ENCODE measurements around the gene NPC1L1. TPM values are rescaled to one million over a fixed set of nuclear protein-coding genes. Genes with fewer than 3 reads are reported as not detected.

NPC1L1 gene
- total and polyA plus RNA-seq, 10 of the 15 experiments (the other 5 are each of a cell fraction or from before 2014, with no cell fraction given), result 0.01 to 0.90 TPM; not detected in 8

- TF ChIP-seq NFXL1 (IDR thresholded peaks at IDR 0.05; ENCODE audit: borderline replicate concordance), result no peak
- TF ChIP-seq HCFC1 (IDR thresholded peaks at IDR 0.05; ENCODE audit: low read length), result peak; percentile 79
- TF ChIP-seq SIN3A (IDR thresholded peaks at IDR 0.05; ENCODE audit: low read depth, low read length), result peak; percentile 91
- no peak for TF ChIP-seq IRF5 (IDR thresholded peaks at IDR 0.05; ENCODE audit: borderline replicate concordance)
- no peak for TF ChIP-seq STAT3 (IDR thresholded peaks at IDR 0.05; ENCODE audit: low read depth, low read length)
- TF ChIP-seq SP1 (IDR thresholded peaks at IDR 0.05; ENCODE audit: low read depth, low read length), result no peak
- TF ChIP-seq TCF3 (IDR thresholded peaks at IDR 0.05; ENCODE audit: borderline replicate concordance, insufficient read depth, low read depth, low read length), result 0 out of 2 replicates have a peak, but pooled peaks have one; percentile 45
- TF ChIP-seq MAX (IDR thresholded peaks at IDR 0.05; ENCODE audit: low read depth, low read length), result peak; percentile 66; the same call in 1 of the 2 replicates
- peak; percentile 36; the same call in 1 of the 3 replicates for TF ChIP-seq POU2F2 (IDR thresholded peaks at IDR 0.05; ENCODE audit: borderline replicate concordance, low read depth, low read length)
- no peak for TF ChIP-seq CEBPZ (IDR thresholded peaks at IDR 0.05; ENCODE audit: low read depth, low read length)
- no peak for TF ChIP-seq ZSCAN29 (IDR thresholded peaks at IDR 0.05)
- TF ChIP-seq GABPA (IDR thresholded peaks at IDR 0.05; ENCODE audit: low read depth), result peak; percentile 97
- TF ChIP-seq NRF1 (conservative IDR thresholded peaks at IDR 0.05; ENCODE audit: low read depth, low read length), result no peak
- TF ChIP-seq MTA3 (IDR thresholded peaks at IDR 0.05; ENCODE audit: borderline replicate concordance, low read length), result no peak
- peak; percentile 65 for TF ChIP-seq CREB1 (IDR thresholded peaks at IDR 0.05; ENCODE audit: low read depth)
- no peak for TF ChIP-seq ETV6 (conservative IDR thresholded peaks at IDR 0.05 in 1 of 2, IDR thresholded peaks at IDR 0.05 in 1 of 2; ENCODE audit: borderline replicate concordance in 1 of 2, low read depth in 1 of 2)
- TF ChIP-seq ZNF274 (IDR thresholded peaks at IDR 0.05; ENCODE audit: insufficient read depth, insufficient read length), result no peak
- TF ChIP-seq NBN (IDR thresholded peaks at IDR 0.05), result no peak
- no peak; the same call in 1 of the 2 replicates for TF ChIP-seq ZNF687 (IDR thresholded peaks at IDR 0.05)
- TF ChIP-seq NFIC (IDR thresholded peaks at IDR 0.05; ENCODE audit: low read depth, low read length), result peak; percentile 36; the same call in 1 of the 2 replicates
- no peak for TF ChIP-seq ZBED1 (IDR thresholded peaks at IDR 0.05; ENCODE audit: borderline replicate concordance)
- TF ChIP-seq KAT2A (conservative IDR thresholded peaks at IDR 0.05; ENCODE audit: control insufficient read depth, low read depth, low read length), result no peak
Measured at GRCh38 chr7:44490351-44491200, 50.6 kb downstream of the NPC1L1 start, which contains the start of gene NUDCD3 (continued).
